GM18511 (cell line): Measurements from ENCODE around the gene MAS1L.
"Not testable (repeated sequence)": the region's sequence is repeated elsewhere in the genome, so short reads cannot be mapped to it uniquely, and the experiment has no call there.

Experiments
- ATAC-seq: cut with Tn5 transposase; IDR thresholded peaks from one replicate; pipeline ENCODE4 v1.9.1; 2021; ENCODE audit warnings: mild to moderate bottlenecking, moderate library complexity; ENCODE audit not compliant: unreplicated experiment

Gene MAS1L

GRCh38 chr6:29486577-29486976 lies 1.2 kb downstream of the MAS1L start:
- ATAC-seq: no peak

GRCh38 chr6:29483735-29484134 lies 4.0 kb downstream of the MAS1L start:
- ATAC-seq: no peak

- no peak for ATAC-seq
These were observed 4.6 kb downstream of the MAS1L start for GRCh38 chr6:29483186-29483585.

- ATAC-seq: no peak
These were observed 8.2 kb downstream of the MAS1L start for GRCh38 chr6:29479560-29479959.

GRCh38 chr6:29478740-29479139 lies 9.0 kb downstream of the MAS1L start:
- ATAC-seq: no peak

- ATAC-seq: no peak
These were observed 9.8 kb downstream of the MAS1L start for GRCh38 chr6:29477923-29478450.

GRCh38 chr6:29474996-29475395 lies 12.8 kb downstream of the MAS1L start:
- no peak for ATAC-seq

GRCh38 chr6:29466241-29466640 lies 21.5 kb downstream of the MAS1L start:
- no peak for ATAC-seq

- ATAC-seq: no peak
These were observed 22.0 kb downstream of the MAS1L start for GRCh38 chr6:29465801-29466200.

GRCh38 chr6:29465279-29465678 lies 22.5 kb downstream of the MAS1L start:
- no peak for ATAC-seq

- no peak for ATAC-seq
These were observed 25.7 kb downstream of the MAS1L start for GRCh38 chr6:29462022-29462421.

- no peak for ATAC-seq
These were observed 26.5 kb downstream of the MAS1L start for GRCh38 chr6:29461021-29461814.

- ATAC-seq: no peak
These were observed 30.8 kb downstream of the MAS1L start, which contains the start of the genes OR11A1 and OR2H1 for GRCh38 chr6:29456971-29457370. Gene OR11A1 (minus strand): TSS chr6:29457071. CDS start chr6:29427641, 29,430 bp downstream. Gene OR2H1 (plus strand): TSS chr6:29457155. CDS start chr6:29461770, 4,615 bp downstream.

- no peak for ATAC-seq
These were observed 36.1 kb downstream of the MAS1L start for GRCh38 chr6:29451471-29452193.

- no peak for ATAC-seq
These were observed 40.1 kb downstream of the MAS1L start for GRCh38 chr6:29447670-29448069.

GRCh38 chr6:29444031-29444430 lies 43.7 kb downstream of the MAS1L start:
- ATAC-seq: not testable (repeated sequence)

GRCh38 chr6:29442719-29443118 lies 45.0 kb downstream of the MAS1L start:
- no peak for ATAC-seq

GRCh38 chr6:29439006-29439405 lies 48.8 kb downstream of the MAS1L start, which contains the start of gene OR10C1:
Gene OR10C1 (plus strand): TSS chr6:29439306. CDS start chr6:29440016, 710 bp downstream.
- ATAC-seq: no peak

- not testable (repeated sequence) for ATAC-seq
These were observed 51.0 kb downstream of the MAS1L start for GRCh38 chr6:29436730-29437129.
